ENCODE data around the gene ZNF628. TPM values are rescaled to one million over a fixed set of nuclear protein-coding genes. Genes with fewer than 3 reads are reported as not detected.

The ZNF628 gene
- total RNA-seq, 1 experiment from 2014 or later, result 21.7 TPM

DNA sequence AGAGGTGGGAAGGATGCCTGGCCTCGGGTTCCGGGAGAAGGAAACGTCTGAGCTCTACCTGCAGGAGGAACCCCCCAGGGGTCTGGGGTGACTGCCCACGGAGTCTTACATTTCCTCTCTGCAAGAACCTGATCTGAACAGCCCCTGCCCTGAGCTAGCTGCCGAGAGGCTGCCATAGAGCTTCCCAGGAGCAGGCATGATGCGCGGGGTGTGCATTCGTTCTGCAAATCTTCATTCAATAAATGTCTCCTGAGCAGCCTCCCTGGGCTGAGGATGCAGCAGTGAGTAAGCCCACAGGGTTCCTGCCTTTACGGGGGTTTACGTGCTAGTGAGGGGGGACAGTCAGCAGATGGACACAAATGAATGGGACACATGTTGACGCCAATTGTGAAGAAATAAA, 31.8 kb upstream of the ZNF628 start:
- POLR2A ChIA-PET, result no interaction called here
- intact Hi-C loops (cut with micrococcal nuclease; ENCODE audit: unreplicated experiment), result no loop called here
- Histone ChIP-seq H3K4me1 (ENCODE audit: control insufficient read depth, insufficient read depth, low read length) (peaks cover 15% of the 10 kb centered on the region), H3K9me3 (ENCODE audit: control insufficient read depth, insufficient read depth, low read depth, low read length) (no peaks in the 10 kb centered on the region), H3K4me3 (ENCODE audit: low read depth in 2 of 2, low read length in 2 of 2) (no peak overlapping the region), H3K27me3 (ENCODE audit: control insufficient read depth, insufficient read depth, low read length) (peaks cover 21% of the 10 kb centered on the region), H3K36me3 (ENCODE audit: control insufficient read depth, insufficient read depth, low read length) (no peaks in the 10 kb centered on the region), H3K27ac (ENCODE audit: low read length) (no peak overlapping the region)
- ATAC-seq (no peak), DNase-seq (ENCODE audit: low read depth, low spot score) (no peak)
- no peak for TF ChIP-seq CTCF (IDR thresholded peaks at IDR 0.05)
- no peak for TF ChIP-seq POLR2AphosphoS5 (IDR thresholded peaks at IDR 0.05; ENCODE audit: low read depth, low read length)
- TF ChIP-seq TCF7L2 (IDR thresholded peaks at IDR 0.05; ENCODE audit: low read depth, low read length), result no peak
- TF ChIP-seq, protein P1, sequence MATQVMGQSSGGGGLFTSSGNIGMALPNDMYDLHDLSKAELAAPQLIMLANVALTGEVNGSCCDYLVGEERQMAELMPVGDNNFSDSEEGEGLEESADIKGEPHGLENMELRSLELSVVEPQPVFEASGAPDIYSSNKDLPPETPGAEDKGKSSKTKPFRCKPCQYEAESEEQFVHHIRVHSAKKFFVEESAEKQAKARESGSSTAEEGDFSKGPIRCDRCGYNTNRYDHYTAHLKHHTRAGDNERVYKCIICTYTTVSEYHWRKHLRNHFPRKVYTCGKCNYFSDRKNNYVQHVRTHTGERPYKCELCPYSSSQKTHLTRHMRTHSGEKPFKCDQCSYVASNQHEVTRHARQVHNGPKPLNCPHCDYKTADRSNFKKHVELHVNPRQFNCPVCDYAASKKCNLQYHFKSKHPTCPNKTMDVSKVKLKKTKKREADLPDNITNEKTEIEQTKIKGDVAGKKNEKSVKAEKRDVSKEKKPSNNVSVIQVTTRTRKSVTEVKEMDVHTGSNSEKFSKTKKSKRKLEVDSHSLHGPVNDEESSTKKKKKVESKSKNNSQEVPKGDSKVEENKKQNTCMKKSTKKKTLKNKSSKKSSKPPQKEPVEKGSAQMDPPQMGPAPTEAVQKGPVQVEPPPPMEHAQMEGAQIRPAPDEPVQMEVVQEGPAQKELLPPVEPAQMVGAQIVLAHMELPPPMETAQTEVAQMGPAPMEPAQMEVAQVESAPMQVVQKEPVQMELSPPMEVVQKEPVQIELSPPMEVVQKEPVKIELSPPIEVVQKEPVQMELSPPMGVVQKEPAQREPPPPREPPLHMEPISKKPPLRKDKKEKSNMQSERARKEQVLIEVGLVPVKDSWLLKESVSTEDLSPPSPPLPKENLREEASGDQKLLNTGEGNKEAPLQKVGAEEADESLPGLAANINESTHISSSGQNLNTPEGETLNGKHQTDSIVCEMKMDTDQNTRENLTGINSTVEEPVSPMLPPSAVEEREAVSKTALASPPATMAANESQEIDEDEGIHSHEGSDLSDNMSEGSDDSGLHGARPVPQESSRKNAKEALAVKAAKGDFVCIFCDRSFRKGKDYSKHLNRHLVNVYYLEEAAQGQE (IDR thresholded peaks at IDR 0.05; ENCODE audit: insufficient read depth in 1 of 2, low read depth in 2 of 2, low read length in 1 of 2), result no peak
- TF ChIP-seq SIN3A (IDR thresholded peaks at IDR 0.05; ENCODE audit: borderline replicate concordance, insufficient read depth, low read depth, low read length), result no peak
- in situ Hi-C loops (cut with HindIII; ENCODE audit: low pct_unique_long_range_greater_than_20kb, low sequenced_read_pairs), result no loop called here
- CTCF ChIA-PET, result no interaction called here
- BruUV-seq (replicated peaks), result no TSS peak

DNA sequence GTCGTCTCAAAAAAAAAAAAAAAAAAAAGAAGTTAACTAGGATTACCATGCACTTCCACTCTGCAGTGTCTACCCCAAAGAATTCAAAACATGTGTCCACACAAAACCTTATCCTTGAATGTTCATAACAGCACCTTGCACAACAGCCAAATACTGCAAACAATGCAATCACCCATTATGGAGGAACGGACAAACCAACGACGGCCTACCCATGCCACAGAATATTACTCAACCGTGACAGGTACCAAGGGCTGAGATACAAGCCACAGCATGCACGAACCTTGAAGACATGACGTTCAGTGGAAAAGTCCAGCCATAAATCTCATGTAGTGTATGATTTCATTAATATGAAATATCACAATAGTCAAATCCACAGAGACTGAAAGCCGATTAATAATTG, 30.4 kb upstream of the ZNF628 start:
- CTCF ChIA-PET, result no interaction called here
- Histone ChIP-seq H3K9me3 (ENCODE audit: control insufficient read depth, insufficient read depth, low read depth, low read length) (no peaks in the 10 kb centered on the region), H3K4me1 (ENCODE audit: control insufficient read depth, insufficient read depth, low read length) (peaks cover 15% of the 10 kb centered on the region), H3K4me3 (ENCODE audit: low read depth in 2 of 2, low read length in 2 of 2) (no peak overlapping the region), H3K27me3 (ENCODE audit: control insufficient read depth, insufficient read depth, low read length) (peaks cover 25% of the 10 kb centered on the region), H3K36me3 (ENCODE audit: control insufficient read depth, insufficient read depth, low read length) (no peaks in the 10 kb centered on the region), H3K27ac (ENCODE audit: low read length) (no peak overlapping the region)
- intact Hi-C loops (cut with micrococcal nuclease; ENCODE audit: unreplicated experiment), result no loop called here
- POLR2A ChIA-PET, result interaction anchor here (0.6 kb wide), 1 partner anchor 435 kb away, joined by 3 read pairs; no protein-coding TSS in a partner anchor
- no peak for ATAC-seq
- BruUV-seq (replicated peaks), result no TSS peak
- in situ Hi-C loops (cut with HindIII; ENCODE audit: low pct_unique_long_range_greater_than_20kb, low sequenced_read_pairs), result no loop called here
- DNase-seq (ENCODE audit: low read depth, low spot score), result no peak
- TF ChIP-seq TCF7L2 (IDR thresholded peaks at IDR 0.05; ENCODE audit: low read depth, low read length) (no peak), CTCF (IDR thresholded peaks at IDR 0.05) (no peak), POLR2AphosphoS5 (IDR thresholded peaks at IDR 0.05; ENCODE audit: low read depth, low read length) (no peak), SIN3A (IDR thresholded peaks at IDR 0.05; ENCODE audit: borderline replicate concordance, insufficient read depth, low read depth, low read length) (no peak)
- TF ChIP-seq, protein P1 (IDR thresholded peaks at IDR 0.05; ENCODE audit: insufficient read depth in 1 of 2, low read depth in 2 of 2, low read length in 1 of 2), result no peak
